ENCODE data around the gene NAALADL2.

NAALADL2 gene

DNA sequence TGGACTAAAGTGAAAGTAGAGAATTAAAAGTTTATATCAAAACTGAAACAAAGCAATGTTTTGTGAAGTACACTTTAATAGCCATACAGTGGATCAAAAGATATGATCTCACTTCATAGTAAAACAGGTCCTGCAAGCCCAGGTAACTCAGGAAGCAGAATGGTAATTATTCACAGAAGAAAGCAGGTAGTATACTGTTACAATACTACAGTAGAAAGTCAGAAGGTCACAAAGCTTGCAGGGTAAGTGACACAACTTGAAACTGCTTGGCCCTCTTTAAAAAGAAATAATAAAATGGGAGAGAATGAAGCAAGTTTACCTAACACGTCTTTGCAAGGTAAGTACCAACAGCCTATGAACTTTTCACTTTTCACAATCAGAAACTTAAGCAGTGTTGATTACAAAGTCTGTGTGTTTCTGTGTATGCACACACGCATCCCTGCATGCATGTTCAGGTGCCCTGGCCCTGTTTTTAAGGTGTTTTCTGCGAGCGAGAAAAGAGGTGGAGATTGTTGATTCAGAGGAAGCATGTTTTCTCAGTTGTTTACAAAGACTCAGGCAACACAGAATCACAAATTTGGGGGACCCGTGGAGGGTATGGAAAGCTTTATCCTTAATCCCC is at the start of gene NAALADL2:
NAALADL2 (plus strand) TSS at position 221 of the 622 bp plus-strand sequence.
- no peak for DNase-seq (ENCODE audit: low read depth in 2 of 2)

DNA sequence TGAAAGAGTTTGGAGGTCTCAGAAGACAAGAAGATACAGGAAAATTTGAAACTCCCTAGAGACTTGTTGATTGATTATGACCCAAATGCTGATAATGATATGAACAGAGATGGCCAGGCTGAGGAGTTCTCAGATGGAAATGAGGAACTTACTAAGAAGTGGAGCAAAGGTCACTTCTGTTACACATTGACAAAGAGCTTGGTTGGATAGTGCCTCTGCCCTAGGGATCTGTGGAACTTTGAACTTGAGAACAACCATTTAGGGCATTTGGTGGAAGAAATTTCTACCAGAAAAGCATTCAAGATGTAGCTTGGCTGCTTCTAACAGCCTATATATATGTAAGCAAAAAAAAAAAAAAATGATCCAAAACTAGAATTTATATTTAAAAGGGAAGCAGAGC is 48.9 kb upstream of the NAALADL2 start:
- no peak for DNase-seq (ENCODE audit: low read depth in 2 of 2)

DNA sequence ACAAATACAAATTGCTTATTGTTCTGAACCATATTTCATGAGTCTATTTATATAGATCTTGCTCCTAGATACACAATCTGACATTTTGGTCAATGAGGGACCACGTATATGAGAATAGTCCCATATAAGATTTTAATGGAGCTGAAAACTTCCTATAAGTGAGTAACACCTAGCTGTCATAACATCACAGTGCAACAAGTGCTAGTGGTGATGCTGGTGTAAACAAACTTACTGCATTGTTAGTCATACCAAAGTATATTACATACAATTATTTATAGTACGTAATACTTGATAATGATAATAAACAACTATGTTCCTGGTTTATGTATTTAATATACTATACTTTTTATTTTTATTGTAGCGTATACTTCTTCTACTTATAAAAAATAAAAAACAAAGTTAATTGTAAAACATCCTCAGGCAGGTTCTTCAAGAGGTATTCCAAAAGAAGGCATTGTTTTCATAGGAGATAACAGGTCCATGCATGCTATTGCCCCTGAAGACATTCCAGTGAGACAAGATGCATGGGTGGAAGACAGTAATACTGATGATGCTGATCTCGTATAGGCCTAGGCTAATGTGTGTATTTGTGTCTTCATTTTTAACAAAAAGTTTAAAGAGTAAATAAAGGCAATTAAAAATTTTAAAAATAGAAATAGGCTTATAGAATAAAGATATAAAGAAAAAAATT is 46.8 kb upstream of the NAALADL2 start:
- DNase-seq (ENCODE audit: low read depth in 2 of 2): no peak

DNA sequence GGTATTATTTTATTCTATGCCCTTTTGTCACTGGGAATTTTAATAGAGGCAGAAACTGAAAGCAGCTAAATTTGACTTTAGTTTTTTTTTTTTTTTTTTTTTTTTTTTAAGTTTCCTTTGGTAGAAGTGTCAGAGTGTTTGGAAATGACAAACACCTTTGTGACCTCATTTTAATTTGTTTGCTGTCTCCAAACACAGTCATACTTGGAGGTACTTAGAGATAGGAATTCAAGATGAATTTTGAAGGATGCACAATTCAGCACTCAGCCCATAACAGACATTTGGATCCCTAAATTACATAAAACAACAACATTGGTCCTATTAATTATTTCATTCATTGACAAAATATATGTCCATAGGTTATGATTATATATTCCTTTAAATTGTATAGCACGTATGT is 43.4 kb upstream of the NAALADL2 start:
- DNase-seq (ENCODE audit: low read depth in 2 of 2): no peak

DNA sequence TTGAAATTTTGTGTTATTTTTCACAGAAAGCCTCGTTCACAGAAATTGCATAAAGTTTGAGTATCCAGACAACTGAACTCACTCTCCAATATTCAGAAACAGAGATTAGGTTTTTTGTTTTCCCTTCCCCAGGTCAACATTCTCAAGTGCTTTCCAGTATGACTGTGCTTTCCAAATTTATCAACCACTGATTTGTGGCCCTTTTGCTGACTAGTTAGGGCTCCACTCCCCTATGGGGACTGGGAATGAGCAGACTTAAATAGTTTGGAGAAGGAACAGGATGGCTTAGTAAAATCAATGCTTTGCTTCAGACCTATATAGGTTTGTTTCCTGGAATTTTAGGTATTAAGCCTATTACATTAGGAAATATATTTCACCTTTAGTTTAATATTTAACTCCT is 38.2 kb upstream of the NAALADL2 start:
- DNase-seq (ENCODE audit: low read depth in 2 of 2): no peak

DNA sequence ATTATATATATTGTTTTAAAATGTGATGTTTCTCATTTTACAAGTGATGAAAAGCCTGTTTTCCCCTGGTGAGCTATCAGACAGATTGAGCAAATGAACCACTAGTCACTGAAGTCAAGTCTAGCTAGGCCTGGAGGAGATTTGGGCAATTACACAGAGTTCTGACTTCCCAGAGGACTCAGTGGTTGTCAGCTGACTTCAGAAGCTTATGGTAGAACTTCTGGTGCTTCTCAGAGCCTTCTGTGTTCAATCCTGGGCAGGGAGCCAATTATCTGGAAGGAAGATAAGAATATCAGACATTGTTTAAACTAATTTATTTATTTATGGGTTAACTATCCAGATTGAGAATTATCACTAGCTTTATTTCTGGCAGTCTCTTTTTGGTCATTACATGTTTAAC is 37.7 kb upstream of the NAALADL2 start:
- peak in 1 of 2 experiments; percentile 3 for DNase-seq (ENCODE audit: low read depth in 2 of 2)

DNA sequence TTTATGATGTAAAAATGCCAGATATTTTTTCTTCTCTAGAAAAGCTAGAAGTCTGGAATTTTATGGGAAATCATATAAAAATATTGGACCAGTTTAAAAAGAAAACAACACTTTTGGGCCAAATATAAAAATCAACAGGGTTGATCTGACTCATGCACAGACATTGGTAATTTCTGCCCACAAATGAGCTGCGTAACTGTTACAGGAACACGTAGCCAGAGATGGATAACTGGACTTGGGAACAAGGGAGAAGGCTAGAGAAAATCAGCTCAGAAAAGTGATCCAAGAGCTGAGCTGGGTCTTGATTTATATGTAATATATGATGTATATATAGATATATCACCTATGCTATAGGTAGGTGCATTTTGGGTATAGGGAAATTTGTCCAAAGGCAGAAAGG is 36.8 kb upstream of the NAALADL2 start:
- DNase-seq (ENCODE audit: low read depth in 2 of 2): no peak

DNA sequence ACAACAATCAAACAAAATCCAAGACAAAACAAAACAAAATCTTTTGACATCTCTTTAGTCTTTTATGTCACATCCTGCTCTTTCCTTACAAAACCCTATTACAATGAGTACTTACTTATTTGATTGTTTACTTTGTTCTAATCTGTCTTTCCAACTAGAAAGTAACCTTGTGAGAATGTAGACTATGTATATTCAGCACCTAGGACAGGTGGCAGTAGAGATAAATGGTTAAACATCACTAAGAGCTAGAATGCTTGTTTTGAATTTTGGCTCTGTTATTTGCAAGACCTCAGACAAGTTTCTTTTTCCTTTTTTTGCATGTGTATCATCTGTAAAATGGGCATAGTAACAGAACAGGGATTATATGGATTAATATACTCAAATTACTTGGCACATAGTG is 33.1 kb upstream of the NAALADL2 start:
- no peak for DNase-seq (ENCODE audit: low read depth in 2 of 2)

DNA sequence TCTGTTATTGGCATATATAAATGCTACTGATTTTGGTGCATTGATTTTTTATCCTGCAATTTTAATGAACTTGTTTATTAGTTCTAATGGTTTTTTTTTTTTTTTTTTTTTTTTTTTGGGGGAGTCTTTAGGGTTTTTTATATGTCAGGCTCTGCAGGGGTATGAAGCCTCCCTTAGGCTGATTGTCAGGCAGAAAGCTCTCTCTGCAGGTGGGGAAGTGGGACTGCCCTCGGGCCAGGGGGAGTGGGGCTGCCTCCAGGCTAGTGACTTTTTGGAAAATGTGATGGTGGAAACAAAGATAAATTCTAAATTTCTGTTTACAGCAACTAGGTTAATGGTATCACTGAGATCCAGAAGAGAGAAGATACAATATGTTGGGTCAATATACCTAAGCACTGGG is 14.4 kb upstream of the NAALADL2 start:
- no peak for DNase-seq (ENCODE audit: low read depth in 2 of 2)

DNA sequence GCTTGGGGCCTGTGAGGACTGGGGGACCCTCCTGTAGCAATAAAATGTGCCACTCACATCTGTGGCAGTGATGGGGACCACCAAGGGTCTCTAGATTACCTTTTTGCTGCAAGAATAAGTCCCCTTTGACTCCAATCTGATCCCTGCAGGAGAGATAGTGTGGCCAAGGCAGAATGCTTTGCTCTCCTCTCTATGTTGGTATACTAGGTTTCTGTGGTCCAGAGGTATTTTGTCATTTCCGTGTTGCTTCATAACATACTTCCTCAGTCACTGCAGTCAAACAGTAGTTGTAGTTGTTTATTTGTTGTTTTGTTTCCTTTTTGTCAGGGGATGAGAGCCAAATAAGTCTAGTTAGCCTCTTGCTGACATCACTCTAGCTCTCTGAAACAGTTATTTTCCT is 13.1 kb upstream of the NAALADL2 start:
- DNase-seq (ENCODE audit: low read depth in 2 of 2): no peak

DNA sequence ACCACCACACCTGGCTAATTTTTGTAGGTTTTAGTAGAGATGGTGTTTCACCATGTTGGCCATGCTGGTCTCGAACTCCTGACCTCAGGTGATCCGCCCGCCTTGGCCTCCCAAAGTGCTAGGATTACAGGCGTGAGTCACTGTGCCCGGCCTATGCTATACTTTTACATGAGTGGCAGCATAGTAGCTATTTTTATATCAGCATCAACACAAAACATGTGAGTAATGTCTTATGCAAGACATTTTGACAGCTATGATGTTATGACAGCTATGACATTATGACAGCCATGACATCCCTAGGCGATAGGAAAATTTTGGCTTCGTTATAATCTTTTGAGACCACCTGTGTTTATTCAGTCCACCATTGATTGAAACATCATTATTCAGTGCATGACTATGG is 4.1 kb upstream of the NAALADL2 start:
- no peak for DNase-seq (ENCODE audit: low read depth in 2 of 2)

DNA sequence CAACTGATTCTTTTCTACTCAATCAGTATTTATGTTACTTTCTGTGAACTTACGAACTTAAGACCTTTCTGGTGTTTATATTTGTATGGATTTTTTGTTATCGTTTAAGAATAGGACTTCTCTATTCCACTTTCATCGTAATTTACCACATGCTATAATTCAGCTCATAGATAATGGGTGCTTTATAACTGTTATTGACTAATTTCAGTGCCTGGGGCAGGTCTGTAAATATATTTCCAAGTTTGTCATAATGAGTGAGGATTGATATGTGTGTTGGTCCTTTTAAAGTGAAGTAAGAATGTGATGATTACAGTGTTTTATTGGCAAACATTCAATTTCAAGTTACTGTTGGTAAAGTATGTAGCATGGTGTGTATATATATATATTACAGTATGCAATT is 1.8 kb upstream of the NAALADL2 start:
- DNase-seq (ENCODE audit: low read depth in 2 of 2): no peak

DNA sequence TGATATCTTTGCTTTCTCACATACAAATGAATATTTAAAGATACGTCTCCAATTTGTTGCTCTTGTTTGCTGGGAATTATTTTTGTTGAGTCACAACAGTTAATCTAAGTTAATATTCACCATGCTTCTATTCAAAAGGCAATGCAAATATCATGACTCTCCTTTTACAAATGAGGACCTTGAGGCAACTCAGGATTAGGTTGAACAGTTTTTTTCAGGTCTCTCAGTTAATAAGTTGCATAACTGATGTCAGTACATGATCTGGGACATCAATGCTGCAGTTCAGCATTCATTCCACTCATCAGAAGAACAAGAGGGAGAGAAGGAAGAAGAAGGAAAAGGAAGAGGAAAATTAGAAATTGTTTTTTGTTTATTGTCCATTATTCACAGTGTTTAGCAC is 781 bp upstream of the NAALADL2 start:
- DNase-seq (ENCODE audit: low read depth in 2 of 2): no peak

DNA sequence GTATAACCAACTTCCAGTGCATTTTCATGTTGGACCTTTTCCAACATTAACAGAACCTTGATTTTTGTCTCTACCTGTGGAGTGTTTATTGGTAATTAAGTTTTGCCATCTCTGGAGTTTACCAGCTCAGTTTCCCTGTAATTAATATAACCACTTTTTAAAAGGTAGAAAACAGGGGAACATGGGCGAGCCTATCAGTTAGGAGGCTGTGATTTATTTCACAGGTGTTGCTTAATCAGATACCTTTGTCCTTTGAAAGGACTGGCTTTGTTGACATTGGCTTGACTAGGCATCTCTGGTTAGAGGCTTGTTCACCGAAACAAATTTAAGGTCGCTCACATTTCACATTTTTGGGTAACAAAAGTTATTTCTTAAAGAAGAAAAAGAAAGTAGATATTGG is 622 bp downstream of the NAALADL2 start:
- DNase-seq (ENCODE audit: low read depth in 2 of 2): no peak

DNA sequence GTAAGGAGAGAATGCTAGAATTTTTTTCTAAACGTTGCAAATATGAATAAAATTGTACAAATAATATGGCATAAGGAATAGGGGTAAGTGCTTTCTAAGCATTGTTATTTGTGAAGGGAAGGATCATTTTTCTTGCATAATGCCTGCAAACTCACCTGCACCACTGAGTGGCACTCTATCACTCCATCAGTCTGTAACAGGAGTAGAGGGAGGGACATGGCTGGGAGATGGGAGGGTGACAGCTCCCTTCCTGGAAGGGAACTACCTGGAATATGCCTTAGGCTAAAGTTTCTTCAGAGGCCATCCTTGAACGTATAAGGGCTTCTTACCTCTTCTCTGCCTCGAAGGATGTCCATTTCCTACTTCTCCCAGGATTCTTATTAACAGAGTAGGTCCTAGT is 3.0 kb downstream of the NAALADL2 start:
- no peak for DNase-seq (ENCODE audit: low read depth in 2 of 2)

DNA sequence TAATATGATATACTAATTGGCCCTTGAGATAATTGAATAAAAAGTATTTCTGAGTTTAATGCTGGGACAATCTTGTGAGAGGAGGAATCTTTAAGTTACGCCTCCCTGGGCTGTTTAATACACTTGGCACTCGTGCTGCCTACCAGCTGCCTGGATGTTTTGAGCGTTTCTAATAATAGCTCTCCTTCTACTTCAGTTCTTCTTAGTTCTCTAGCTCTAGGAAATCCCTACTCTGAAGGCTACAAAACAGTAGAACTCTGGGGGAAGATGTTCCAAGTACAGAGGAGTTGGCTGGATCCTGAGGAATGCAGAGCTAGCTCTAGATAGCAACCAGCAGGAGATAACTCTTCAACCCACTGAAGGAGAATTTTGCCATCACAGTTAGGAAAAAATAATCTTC is 3.5 kb downstream of the NAALADL2 start:
- DNase-seq (ENCODE audit: low read depth in 2 of 2): no peak

DNA sequence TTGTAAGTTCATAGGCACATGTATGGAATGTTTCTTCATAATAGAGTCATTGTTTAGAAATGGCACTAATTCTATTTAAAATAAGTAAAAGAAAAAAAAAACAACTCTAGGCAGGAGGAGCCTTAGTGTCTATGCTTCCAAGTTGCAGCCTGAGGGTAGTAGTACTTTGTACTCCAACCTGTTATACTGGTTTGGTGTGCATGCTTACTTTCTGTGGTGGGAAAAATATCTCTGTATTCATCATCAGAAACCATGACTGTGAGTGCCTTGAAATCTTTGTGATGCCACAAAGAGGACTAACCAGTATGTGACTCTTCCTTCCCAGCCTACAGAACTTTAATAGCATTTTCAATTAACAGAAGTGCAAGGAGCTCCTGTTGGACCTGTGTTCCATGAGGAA is 4.4 kb downstream of the NAALADL2 start:
- DNase-seq (ENCODE audit: low read depth in 2 of 2): no peak

DNA sequence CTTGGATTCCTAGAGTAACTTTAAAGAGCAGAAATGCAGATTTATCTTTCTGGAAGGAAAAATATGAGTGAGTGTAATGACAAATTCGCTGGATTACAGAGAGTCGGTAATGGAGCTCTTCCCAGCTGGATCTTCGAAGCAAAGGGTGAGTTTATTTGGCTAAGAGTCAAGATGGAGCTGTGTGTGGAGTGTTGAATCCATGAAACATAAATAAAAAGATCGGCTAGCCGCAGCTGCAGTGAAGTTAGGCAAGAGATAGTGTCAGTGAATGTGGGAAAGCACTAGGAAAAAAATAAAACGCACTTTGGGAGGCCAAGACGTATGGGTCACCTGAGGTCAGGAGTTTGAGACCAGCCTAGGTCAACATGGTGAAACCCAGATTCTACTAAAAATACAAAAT is 10.3 kb downstream of the NAALADL2 start:
- DNase-seq (ENCODE audit: low read depth in 2 of 2): no peak

DNA sequence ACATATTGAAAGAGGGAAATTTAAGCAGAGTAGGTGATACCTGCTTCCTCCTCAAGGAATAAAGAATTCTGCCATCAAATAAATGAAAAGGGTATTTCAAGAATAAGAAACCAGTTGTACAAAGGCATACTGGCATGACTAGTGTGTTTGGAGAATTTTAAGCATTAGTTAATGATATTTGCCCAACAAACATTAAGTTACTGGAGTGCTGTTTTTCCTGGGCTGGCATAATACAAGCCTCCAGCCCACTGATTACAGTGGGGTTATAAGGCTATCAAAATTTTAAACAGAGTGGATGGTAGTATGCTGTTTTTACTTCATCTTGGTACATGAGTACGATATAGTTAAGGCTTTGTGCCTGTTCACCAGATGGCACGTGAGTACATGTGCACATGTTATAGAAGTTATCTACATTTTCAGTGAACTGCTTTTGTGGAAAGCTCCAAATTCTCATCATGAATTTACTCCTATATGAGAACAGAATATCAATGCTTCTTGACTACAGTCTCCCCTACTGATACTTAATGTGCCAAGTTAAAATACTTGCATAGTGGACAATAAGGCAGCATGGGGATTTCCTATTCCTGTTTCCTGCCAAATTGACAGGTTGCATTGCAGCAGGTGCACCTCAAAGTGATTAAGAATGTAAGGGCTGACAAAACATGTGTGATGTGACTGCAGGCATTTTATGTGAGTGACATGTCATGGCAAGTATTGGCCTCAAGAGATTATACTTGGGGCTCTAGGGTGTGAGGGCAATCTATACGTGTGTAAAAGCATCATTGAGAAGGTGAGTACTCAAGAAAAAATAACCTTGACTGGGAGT is 14.9 kb downstream of the NAALADL2 start:
- DNase-seq (ENCODE audit: low read depth in 2 of 2): no peak

DNA sequence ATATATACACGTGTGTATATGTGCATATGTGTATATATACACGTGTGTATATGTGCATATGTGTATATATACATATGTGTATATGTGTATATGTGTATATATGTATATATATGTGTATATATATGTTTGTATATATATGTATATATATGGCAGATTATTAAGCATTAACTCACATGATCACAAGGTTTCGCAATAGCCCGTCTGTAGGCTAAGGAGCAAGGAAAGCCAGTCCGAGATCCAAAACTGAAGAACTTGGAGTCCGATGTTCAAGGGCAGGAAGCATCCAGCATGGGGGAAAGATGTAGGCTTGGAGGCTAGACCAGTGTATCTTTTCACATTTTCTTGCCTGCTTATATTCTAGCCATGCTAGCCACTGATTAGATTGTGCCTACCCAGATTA is 23.7 kb downstream of the NAALADL2 start:
- no peak for DNase-seq (ENCODE audit: low read depth in 2 of 2)

DNA sequence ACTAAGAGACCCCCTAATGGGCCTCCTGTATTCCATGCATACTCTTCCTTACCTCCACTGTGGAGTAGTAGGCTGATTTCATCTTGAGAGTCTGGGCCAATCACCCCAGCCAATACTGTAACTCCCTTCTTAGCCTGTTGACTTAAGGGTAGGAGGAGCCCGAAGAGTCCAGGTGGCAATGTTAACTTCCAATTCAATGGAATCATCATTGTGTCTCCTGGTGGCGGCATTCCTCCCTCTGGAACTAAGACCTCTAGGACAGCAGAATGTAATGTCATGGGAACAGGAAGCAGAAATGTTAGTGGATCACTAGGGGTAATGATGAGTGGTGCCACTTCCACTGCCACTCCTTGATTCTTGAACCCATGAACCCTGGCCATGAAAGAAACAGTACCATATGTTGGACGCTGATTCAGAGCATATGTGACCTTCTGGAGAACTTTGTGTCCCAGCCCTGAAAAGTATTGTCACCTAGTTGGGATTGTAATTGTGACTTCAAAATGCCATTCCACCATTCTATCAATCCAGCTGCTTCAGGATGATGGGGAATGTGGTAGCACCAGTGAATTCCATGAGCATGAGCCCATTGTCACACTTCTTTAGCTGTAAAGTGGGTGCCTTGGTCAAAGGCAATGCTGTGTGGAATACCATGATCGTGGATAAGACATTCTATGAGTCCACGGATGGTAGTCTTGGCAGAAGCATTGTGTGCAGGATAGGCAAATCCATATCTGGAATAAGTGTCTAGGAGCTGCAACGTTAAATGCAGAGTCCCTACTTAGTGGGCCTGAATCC is 24.9 kb downstream of the NAALADL2 start:
- DNase-seq (ENCODE audit: low read depth in 2 of 2): no peak
